ENCODE results near the gene SPECC1.

- TF ChIP-seq, protein P1, sequence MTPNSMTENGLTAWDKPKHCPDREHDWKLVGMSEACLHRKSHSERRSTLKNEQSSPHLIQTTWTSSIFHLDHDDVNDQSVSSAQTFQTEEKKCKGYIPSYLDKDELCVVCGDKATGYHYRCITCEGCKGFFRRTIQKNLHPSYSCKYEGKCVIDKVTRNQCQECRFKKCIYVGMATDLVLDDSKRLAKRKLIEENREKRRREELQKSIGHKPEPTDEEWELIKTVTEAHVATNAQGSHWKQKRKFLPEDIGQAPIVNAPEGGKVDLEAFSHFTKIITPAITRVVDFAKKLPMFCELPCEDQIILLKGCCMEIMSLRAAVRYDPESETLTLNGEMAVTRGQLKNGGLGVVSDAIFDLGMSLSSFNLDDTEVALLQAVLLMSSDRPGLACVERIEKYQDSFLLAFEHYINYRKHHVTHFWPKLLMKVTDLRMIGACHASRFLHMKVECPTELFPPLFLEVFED (CRISPR knock-in tag; conservative IDR thresholded peaks at IDR 0.05): no peak
- no peak for TF ChIP-seq CEBPB (tag; IDR thresholded peaks at IDR 0.05)
These were observed 201.5 kb downstream of the SPECC1 start for GRCh38 chr17:20210614-20211013.
